ENCODE measurements around the gene RET.

DNA sequence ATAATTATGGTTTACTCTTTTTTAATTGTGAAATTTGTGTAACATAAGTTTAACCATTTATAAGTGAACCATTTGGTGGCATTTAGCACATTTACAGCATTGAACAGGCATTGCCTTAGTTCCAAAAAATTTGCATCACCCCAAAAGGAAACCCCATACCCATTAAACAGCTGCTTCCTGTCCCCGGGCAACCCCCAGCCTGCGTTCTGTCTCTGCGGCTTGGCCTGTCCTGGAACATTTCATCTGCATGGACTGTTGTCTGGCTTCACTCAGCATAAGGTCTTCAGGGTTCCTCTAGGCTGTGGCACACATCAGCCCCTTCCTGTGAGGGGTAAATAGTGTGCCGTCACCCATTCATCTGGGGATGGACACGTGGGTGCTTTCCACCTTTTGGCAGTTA lies 6.9 kb downstream of the RET start:
- TF ChIP-seq, protein P1, sequence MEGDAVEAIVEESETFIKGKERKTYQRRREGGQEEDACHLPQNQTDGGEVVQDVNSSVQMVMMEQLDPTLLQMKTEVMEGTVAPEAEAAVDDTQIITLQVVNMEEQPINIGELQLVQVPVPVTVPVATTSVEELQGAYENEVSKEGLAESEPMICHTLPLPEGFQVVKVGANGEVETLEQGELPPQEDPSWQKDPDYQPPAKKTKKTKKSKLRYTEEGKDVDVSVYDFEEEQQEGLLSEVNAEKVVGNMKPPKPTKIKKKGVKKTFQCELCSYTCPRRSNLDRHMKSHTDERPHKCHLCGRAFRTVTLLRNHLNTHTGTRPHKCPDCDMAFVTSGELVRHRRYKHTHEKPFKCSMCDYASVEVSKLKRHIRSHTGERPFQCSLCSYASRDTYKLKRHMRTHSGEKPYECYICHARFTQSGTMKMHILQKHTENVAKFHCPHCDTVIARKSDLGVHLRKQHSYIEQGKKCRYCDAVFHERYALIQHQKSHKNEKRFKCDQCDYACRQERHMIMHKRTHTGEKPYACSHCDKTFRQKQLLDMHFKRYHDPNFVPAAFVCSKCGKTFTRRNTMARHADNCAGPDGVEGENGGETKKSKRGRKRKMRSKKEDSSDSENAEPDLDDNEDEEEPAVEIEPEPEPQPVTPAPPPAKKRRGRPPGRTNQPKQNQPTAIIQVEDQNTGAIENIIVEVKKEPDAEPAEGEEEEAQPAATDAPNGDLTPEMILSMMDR (IDR thresholded peaks at IDR 0.05): no peak
- TF ChIP-seq POLR2A (IDR thresholded peaks at IDR 0.05): no peak

All from right lobe of liver (tissue), 4 donors.